Measurements from ENCODE around the gene ZNF483.
"Not testable (repeated sequence)": the region's sequence is repeated elsewhere in the genome, so short reads cannot be mapped to it uniquely, and the experiment has no call there.

ZNF483 gene

GRCh38 chr9:111525056-111525977 lies at the start of gene ZNF483:
Gene ZNF483 (plus strand): TSS chr9:111525179. CDS start chr9:111527396, 2,217 bp downstream.
- in situ Hi-C loops (cut with MboI; ENCODE audit: low sequenced_read_pairs) = no loop called here

- in situ Hi-C loops (cut with MboI; ENCODE audit: low sequenced_read_pairs) = no loop called here
These were observed 49.8 kb upstream of the ZNF483 start for GRCh38 chr9:111475195-111475594.

GRCh38 chr9:111477677-111478076 lies 47.3 kb upstream of the ZNF483 start:
- in situ Hi-C loops (cut with MboI; ENCODE audit: low sequenced_read_pairs) = no loop called here

- in situ Hi-C loops (cut with MboI; ENCODE audit: low sequenced_read_pairs) = no loop called here
These were observed 42.9 kb upstream of the ZNF483 start for GRCh38 chr9:111481885-111482636.

- in situ Hi-C loops (cut with MboI; ENCODE audit: low sequenced_read_pairs) = no loop called here
These were observed 42.1 kb upstream of the ZNF483 start for GRCh38 chr9:111482694-111483438.

GRCh38 chr9:111483439-111483857 lies 41.5 kb upstream of the ZNF483 start:
- in situ Hi-C loops (cut with MboI; ENCODE audit: low sequenced_read_pairs) = no loop called here

GRCh38 chr9:111483858-111484571 lies 41.0 kb upstream of the ZNF483 start, which contains the start of gene ECPAS:
Gene ECPAS (minus strand): TSS chr9:111484383. CDS start chr9:111472918, 11,465 bp downstream.
- in situ Hi-C loops (cut with MboI; ENCODE audit: low sequenced_read_pairs) = no loop called here

GRCh38 chr9:111484572-111484894 lies 40.4 kb upstream of the ZNF483 start:
- in situ Hi-C loops (cut with MboI; ENCODE audit: low sequenced_read_pairs) = no loop called here

GRCh38 chr9:111497196-111497595 lies 27.8 kb upstream of the ZNF483 start:
- in situ Hi-C loops (cut with MboI; ENCODE audit: low sequenced_read_pairs) = not testable (repeated sequence)

GRCh38 chr9:111501005-111501562 lies 23.9 kb upstream of the ZNF483 start:
- in situ Hi-C loops (cut with MboI; ENCODE audit: low sequenced_read_pairs) = no loop called here

- in situ Hi-C loops (cut with MboI; ENCODE audit: low sequenced_read_pairs) = no loop called here
These were observed 23.3 kb upstream of the ZNF483 start for GRCh38 chr9:111501648-111502047.

GRCh38 chr9:111502506-111502905 lies 22.5 kb upstream of the ZNF483 start:
- in situ Hi-C loops (cut with MboI; ENCODE audit: low sequenced_read_pairs) = no loop called here

GRCh38 chr9:111511581-111511980 lies 13.4 kb upstream of the ZNF483 start:
- in situ Hi-C loops (cut with MboI; ENCODE audit: low sequenced_read_pairs) = not testable (repeated sequence)

- in situ Hi-C loops (cut with MboI; ENCODE audit: low sequenced_read_pairs) = no loop called here
These were observed 10.0 kb upstream of the ZNF483 start for GRCh38 chr9:111514967-111515366.

GRCh38 chr9:111516061-111516465 lies 8.9 kb upstream of the ZNF483 start:
- in situ Hi-C loops (cut with MboI; ENCODE audit: low sequenced_read_pairs) = no loop called here

GRCh38 chr9:111524731-111525055 lies 286 bp upstream of the ZNF483 start:
- in situ Hi-C loops (cut with MboI; ENCODE audit: low sequenced_read_pairs) = no loop called here

GRCh38 chr9:111527347-111527746 lies 2.4 kb downstream of the ZNF483 start:
- in situ Hi-C loops (cut with MboI; ENCODE audit: low sequenced_read_pairs) = no loop called here

GRCh38 chr9:111529787-111530186 lies 4.8 kb downstream of the ZNF483 start:
- in situ Hi-C loops (cut with MboI; ENCODE audit: low sequenced_read_pairs) = no loop called here

- in situ Hi-C loops (cut with MboI; ENCODE audit: low sequenced_read_pairs) = no loop called here
These were observed 6.7 kb downstream of the ZNF483 start for GRCh38 chr9:111531716-111532115.

GRCh38 chr9:111533099-111533790 lies 8.3 kb downstream of the ZNF483 start:
- in situ Hi-C loops (cut with MboI; ENCODE audit: low sequenced_read_pairs) = no loop called here

All from HL-60/S4 treated with retinoic acid at 250 ng/mL for 4 days and 3 days (cell line).